WTC11 (cell line): Measurements from ENCODE around the gene CDH13. TPM values are rescaled to one million over a fixed set of nuclear protein-coding genes. Genes with fewer than 3 reads are reported as not detected.

ENCODE experiments used
- ATAC-seq: fragments of 200-7000 bp; cut with Tn5 transposase; 2 replicates; pipeline ENCODE4 v1.10.0; 2021; ENCODE audit warnings: mild to moderate bottlenecking, moderate library complexity
- CTCF ChIA-PET: fragments of 300-600 bp; sonication (Branson Sonifier 250); formaldehyde crosslinking; loops from one replicate; lab custom pipeline; 2021; ENCODE audit warnings: antibody characterized with exemption; lab: Charles Lee
- POLR2A ChIA-PET: fragments of 350-600 bp; sonication (Branson Sonifier 250); formaldehyde crosslinking; loops from one replicate; lab custom pipeline; 2021; ENCODE audit warnings: antibody characterized with exemption; lab: Charles Lee
- DNase-seq: peaks from one replicate; pipeline ENCODE4 v3.0.0; 2021; ENCODE audit warnings: low spot score
- H3K27ac Mint-ChIP-seq: 2 replicates; pipeline ENCODE4 v1.8.0; 2021; ENCODE audit warnings: mixed read lengths
- H3K27me3 Mint-ChIP-seq: 2 replicates; pipeline ENCODE4 v1.8.0; 2021; ENCODE audit warnings: low read depth, mild to moderate bottlenecking, moderate library complexity, mixed read lengths
- H3K36me3 Mint-ChIP-seq: 2 replicates; pipeline ENCODE4 v1.8.0; 2021; ENCODE audit warnings: mixed read lengths
- H3K4me1 Mint-ChIP-seq: 2 replicates; pipeline ENCODE4 v1.8.0; 2022; ENCODE audit warnings: mixed read lengths
- H3K4me3 Mint-ChIP-seq: 2 replicates; pipeline ENCODE4 v1.8.0; 2021; ENCODE audit warnings: mild to moderate bottlenecking, moderate library complexity, mixed read lengths
- H3K9me3 Mint-ChIP-seq: 2 replicates; pipeline ENCODE4 v1.8.0; 2021; ENCODE audit warnings: mixed read lengths
- ELF4 ChIP-seq: sonication (generic); formaldehyde crosslinking; IDR thresholded peaks from 2 replicates; pipeline ENCODE4 v1.8.1; 2022; ENCODE audit warnings: low read depth, mild to moderate bottlenecking, moderate library complexity, missing genetic modification reagents
- ESRRA ChIP-seq: sonication (generic); formaldehyde crosslinking; IDR thresholded peaks from 2 replicates; pipeline ENCODE4 v1.8.1; 2022; ENCODE audit warnings: mild to moderate bottlenecking, missing genetic modification reagents, borderline replicate concordance
- FOXJ3 ChIP-seq: sonication (generic); formaldehyde crosslinking; IDR thresholded peaks from 2 replicates; pipeline ENCODE4 v1.9.0; 2021; ENCODE audit warnings: missing genetic modification reagents, mild to moderate bottlenecking, borderline replicate concordance
- FOXP1 ChIP-seq: sonication (generic); formaldehyde crosslinking; IDR thresholded peaks from 2 replicates; pipeline ENCODE4 v1.8.0; 2022; ENCODE audit warnings: missing genetic modification reagents, mild to moderate bottlenecking, moderate library complexity, borderline replicate concordance
- GABPB1 ChIP-seq: sonication (generic); formaldehyde crosslinking; IDR thresholded peaks from 2 replicates; pipeline ENCODE4 v1.8.1; 2023; ENCODE audit warnings: mild to moderate bottlenecking, missing genetic modification reagents
- IRF1 ChIP-seq: sonication (generic); formaldehyde crosslinking; IDR thresholded peaks from 2 replicates; pipeline ENCODE4 v1.8.0; 2023; ENCODE audit warnings: missing genetic modification reagents
- JAZF1 ChIP-seq: fragments of 250-450 bp; sonication (Bioruptor Pico); IDR thresholded peaks from 2 replicates; pipeline ENCODE4 v1.9.0; 2021; ENCODE audit warnings: moderate library complexity, mild to moderate bottlenecking, inconsistent platforms
- MLX ChIP-seq: sonication (generic); formaldehyde crosslinking; IDR thresholded peaks from 2 replicates; pipeline ENCODE4 v1.8.1; 2023; ENCODE audit warnings: mild to moderate bottlenecking, missing genetic modification reagents, moderate library complexity
- MYBL2 ChIP-seq: sonication (generic); formaldehyde crosslinking; IDR thresholded peaks from 2 replicates; pipeline ENCODE4 v1.8.1; 2023; ENCODE audit warnings: mild to moderate bottlenecking, moderate library complexity, missing genetic modification reagents
- PRDM15 ChIP-seq: sonication (generic); formaldehyde crosslinking; IDR thresholded peaks from 2 replicates; pipeline ENCODE4 v1.8.0; 2022; ENCODE audit warnings: missing genetic modification reagents
- SMAD4 ChIP-seq: sonication (generic); formaldehyde crosslinking; IDR thresholded peaks from 2 replicates; pipeline ENCODE4 v1.8.0; 2022; ENCODE audit warnings: mild to moderate bottlenecking, missing genetic modification reagents
- USF1 ChIP-seq: sonication (generic); formaldehyde crosslinking; IDR thresholded peaks from 2 replicates; pipeline ENCODE4 v1.8.0; 2022; ENCODE audit warnings: mild to moderate bottlenecking, missing genetic modification reagents
- ZMAT4 ChIP-seq: fragments of 250-450 bp; sonication (Bioruptor Pico); IDR thresholded peaks from 2 replicates; pipeline ENCODE4 v1.9.0; 2021; ENCODE audit warnings: mild to moderate bottlenecking
- ZNF121 ChIP-seq: sonication (generic); formaldehyde crosslinking; IDR thresholded peaks from 2 replicates; pipeline ENCODE4 v1.8.0; 2023; ENCODE audit warnings: missing genetic modification reagents
- ZNF138 ChIP-seq: sonication (generic); formaldehyde crosslinking; conservative IDR thresholded peaks from 2 replicates; pipeline ENCODE4 v1.8.1; 2022; ENCODE audit warnings: mild to moderate bottlenecking, moderate library complexity, missing genetic modification reagents
- ZNF219 ChIP-seq: sonication (generic); formaldehyde crosslinking; IDR thresholded peaks from 2 replicates; pipeline ENCODE4 v1.8.0; 2023; ENCODE audit warnings: missing genetic modification reagents, mild to moderate bottlenecking, borderline replicate concordance
- ZNF263 ChIP-seq: sonication (generic); formaldehyde crosslinking; IDR thresholded peaks from 2 replicates; pipeline ENCODE4 v1.8.1; 2022; ENCODE audit warnings: low read depth, mild to moderate bottlenecking, moderate library complexity, missing genetic modification reagents
- ZNF281 ChIP-seq: sonication (generic); formaldehyde crosslinking; IDR thresholded peaks from 2 replicates; pipeline ENCODE4 v1.8.0; 2023; ENCODE audit warnings: mild to moderate bottlenecking, missing genetic modification reagents
- ZNF416 ChIP-seq: fragments of 250-450 bp; sonication (Bioruptor Pico); IDR thresholded peaks from 2 replicates; pipeline ENCODE4 v1.9.0; 2021; ENCODE audit warnings: mild to moderate bottlenecking, inconsistent platforms
- ZNF512 ChIP-seq: sonication (generic); formaldehyde crosslinking; IDR thresholded peaks from 2 replicates; pipeline ENCODE4 v1.8.1; 2022; ENCODE audit warnings: missing genetic modification reagents, borderline replicate concordance
- total RNA-seq: library from RNA; stranded (reverse); gene quantifications from 3 replicates; pipeline ENCODE4 v1.2.3, GENCODE V29; 2021

Gene CDH13
- total RNA-seq, 1 experiment from 2014 or later, result 0.81 TPM

GRCh38 chr16:83231729-83232128 lies 605.0 kb downstream of the CDH13 start:
- ATAC-seq (no peak), DNase-seq (no peak)
- Mint-ChIP-seq H3K36me3 (no peaks in the 10 kb centered on the region), H3K9me3 (peaks cover 7% of the 10 kb centered on the region), H3K27ac (no peak overlapping the region), H3K4me1 (no peaks in the 10 kb centered on the region), H3K27me3 (no peaks in the 10 kb centered on the region; the same call in 1 of the 2 replicates), H3K4me3 (no peak overlapping the region)
- ChIA-PET CTCF (no interaction called here), POLR2A (no interaction called here)
- TF ChIP-seq GABPB1, result no peak
- TF ChIP-seq MYBL2 (CRISPR knock-in tag), result no peak
- no peak for TF ChIP-seq ZNF416 (CRISPR knock-in tag)
- no peak for TF ChIP-seq USF1 (CRISPR knock-in tag)
- TF ChIP-seq ELF4 (CRISPR knock-in tag), result no peak
- no peak for TF ChIP-seq IRF1 (CRISPR knock-in tag)
- TF ChIP-seq MLX (CRISPR knock-in tag), result no peak
- no peak for TF ChIP-seq FOXP1 (CRISPR knock-in tag)
- no peak for TF ChIP-seq ZNF138
- no peak for TF ChIP-seq ZNF121 (CRISPR knock-in tag)
- TF ChIP-seq ZNF263 (CRISPR knock-in tag), result no peak
- no peak for TF ChIP-seq ZNF512 (CRISPR knock-in tag)
- TF ChIP-seq ZMAT4 (CRISPR knock-in tag), result no peak
- TF ChIP-seq SMAD4 (CRISPR knock-in tag), result no peak
- no peak for TF ChIP-seq ZNF281 (CRISPR knock-in tag)
- no peak for TF ChIP-seq PRDM15 (CRISPR knock-in tag)
- no peak for TF ChIP-seq JAZF1
- TF ChIP-seq ESRRA (CRISPR knock-in tag), result no peak
- TF ChIP-seq ZNF219, result no peak
- TF ChIP-seq FOXJ3, result no peak
